Measurements from ENCODE around the gene MECR.
A peak's percentile ranks its signal among the peaks of the same experiment; 100 is the strongest.

Gene MECR

DNA sequence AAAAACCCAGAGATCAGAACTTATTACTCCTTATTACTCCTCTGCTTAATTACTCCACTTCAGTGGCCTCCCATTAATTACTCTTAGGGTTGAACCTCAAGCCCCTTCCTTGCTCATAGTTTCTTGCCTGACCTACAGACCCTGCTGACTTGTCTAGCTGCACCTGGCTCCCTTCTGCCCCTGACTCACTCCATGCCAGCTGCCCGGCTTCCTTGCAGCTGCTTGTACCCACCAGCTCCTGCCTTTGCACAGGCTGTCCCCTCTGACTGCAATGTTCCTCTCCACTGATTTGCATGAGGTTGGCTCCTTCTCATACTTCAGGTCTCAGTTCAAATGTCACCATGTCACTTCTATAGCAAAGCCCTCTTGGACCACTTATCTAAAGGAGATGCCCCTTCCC, 3.7 kb upstream of the MECR start:
- TF ChIP-seq, protein P1, sequence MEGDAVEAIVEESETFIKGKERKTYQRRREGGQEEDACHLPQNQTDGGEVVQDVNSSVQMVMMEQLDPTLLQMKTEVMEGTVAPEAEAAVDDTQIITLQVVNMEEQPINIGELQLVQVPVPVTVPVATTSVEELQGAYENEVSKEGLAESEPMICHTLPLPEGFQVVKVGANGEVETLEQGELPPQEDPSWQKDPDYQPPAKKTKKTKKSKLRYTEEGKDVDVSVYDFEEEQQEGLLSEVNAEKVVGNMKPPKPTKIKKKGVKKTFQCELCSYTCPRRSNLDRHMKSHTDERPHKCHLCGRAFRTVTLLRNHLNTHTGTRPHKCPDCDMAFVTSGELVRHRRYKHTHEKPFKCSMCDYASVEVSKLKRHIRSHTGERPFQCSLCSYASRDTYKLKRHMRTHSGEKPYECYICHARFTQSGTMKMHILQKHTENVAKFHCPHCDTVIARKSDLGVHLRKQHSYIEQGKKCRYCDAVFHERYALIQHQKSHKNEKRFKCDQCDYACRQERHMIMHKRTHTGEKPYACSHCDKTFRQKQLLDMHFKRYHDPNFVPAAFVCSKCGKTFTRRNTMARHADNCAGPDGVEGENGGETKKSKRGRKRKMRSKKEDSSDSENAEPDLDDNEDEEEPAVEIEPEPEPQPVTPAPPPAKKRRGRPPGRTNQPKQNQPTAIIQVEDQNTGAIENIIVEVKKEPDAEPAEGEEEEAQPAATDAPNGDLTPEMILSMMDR (conservative IDR thresholded peaks at IDR 0.05), result no peak

DNA sequence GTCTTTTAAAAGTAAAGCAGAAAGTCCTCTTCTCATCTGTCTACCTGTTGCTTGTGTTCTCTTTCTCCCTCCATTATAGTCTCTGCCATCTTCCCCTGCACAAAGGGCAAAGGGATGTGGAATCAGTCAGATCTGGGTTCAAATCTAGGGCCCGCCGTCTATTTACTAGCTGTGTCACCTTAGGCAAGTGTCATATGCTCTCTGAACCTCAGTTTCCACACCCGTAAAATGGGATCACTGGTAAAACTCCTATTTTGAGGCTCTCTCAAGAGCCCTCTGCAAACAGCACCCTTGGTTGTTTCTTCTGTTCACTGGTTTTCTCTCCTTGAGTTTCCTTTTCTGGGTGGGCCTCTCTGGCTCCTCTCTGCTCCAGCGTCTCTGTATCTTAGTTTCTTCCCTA, 3.0 kb upstream of the MECR start:
- no peak overlapping the region for H3K27ac ChIP-seq
- TF ChIP-seq, protein P1 (conservative IDR thresholded peaks at IDR 0.05), result no peak

More for the DNA sequence above, 3.7 kb upstream of the MECR start:
- H3K27ac ChIP-seq, result no peak overlapping the region

DNA sequence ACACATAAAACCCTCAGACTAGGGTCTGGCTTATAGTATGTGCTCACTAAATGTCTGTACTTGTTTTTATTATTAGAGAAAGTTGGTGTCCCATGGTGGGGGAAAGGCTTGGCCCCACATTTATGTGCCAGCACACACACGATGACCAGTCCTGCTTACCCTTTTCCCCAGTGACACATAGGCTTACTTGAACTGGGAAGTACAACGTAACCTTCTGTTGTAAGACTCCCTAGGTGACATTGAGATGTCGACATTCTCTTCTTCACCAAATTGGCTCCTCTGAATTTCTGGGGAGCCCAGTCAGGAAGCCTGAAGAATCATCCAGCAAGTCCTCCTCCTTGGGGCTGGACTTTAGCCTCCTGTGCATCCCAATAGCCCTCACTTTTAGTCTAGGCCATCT, 1.7 kb upstream of the MECR start:
- no peak overlapping the region for H3K27ac ChIP-seq
- TF ChIP-seq, protein P1 (conservative IDR thresholded peaks at IDR 0.05), result no peak

DNA sequence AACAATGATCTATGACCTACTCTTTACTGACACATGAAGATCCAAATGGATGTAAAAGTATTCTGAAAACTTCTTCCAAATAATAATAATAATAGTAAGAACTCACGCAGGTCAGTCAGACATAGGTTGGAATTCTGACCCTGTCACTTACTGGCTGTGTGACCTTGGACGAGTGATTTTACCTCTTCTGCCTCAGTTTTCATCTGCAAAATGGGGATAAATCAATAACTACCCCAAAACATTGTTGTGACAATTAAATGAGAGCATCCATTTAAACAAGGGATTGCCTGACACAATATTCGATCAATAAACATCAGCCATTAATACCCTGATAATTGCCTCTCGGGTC, 556 bp downstream of the MECR start:
- TF ChIP-seq, protein P1 (conservative IDR thresholded peaks at IDR 0.05), result no peak
- peak overlapping the region; percentile 64; the same call in 1 of the 2 replicates for H3K27ac ChIP-seq

DNA sequence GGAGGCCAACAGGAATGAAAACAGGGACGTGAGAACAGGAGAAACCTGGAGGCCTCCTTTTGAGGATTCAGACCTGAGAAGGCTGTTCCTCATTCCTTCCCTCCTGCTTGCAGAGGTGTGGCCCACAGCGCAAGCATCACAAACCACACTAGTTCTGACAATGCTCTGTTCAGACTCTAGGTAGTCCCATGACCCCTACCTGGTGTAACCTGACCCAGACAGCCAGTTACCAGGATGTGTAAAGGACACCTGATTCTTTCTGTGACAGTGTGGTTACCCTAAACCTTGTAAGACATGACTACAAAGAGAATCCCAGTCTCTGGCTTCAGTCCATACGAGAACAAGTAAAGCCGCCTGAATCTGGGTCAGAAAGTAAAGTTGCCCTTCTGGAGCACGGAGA, 3.2 kb downstream of the MECR start:
- TF ChIP-seq, protein P1 (conservative IDR thresholded peaks at IDR 0.05), result no peak
- no peak overlapping the region for H3K27ac ChIP-seq

DNA sequence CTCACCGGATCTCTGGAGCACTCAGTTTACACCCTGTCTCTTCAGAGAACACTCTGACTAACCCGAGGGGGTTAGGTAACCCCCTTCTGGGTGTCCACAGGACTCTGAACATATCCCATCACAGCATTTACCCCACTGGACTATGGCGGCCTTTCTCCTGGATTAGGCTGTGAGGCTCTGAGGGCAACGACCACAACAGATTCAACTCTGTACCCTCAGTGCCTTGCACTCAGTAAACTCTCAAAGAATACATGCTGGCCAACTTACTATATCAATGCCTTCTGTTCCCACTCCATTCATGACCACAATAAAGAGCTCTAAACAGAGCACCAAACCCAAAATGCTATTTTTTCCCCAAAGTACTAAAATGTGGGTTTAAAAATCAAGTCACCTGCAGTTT, 5.4 kb downstream of the MECR start:
- TF ChIP-seq, protein P1 (conservative IDR thresholded peaks at IDR 0.05), result no peak
- H3K27ac ChIP-seq, result no peak overlapping the region

DNA sequence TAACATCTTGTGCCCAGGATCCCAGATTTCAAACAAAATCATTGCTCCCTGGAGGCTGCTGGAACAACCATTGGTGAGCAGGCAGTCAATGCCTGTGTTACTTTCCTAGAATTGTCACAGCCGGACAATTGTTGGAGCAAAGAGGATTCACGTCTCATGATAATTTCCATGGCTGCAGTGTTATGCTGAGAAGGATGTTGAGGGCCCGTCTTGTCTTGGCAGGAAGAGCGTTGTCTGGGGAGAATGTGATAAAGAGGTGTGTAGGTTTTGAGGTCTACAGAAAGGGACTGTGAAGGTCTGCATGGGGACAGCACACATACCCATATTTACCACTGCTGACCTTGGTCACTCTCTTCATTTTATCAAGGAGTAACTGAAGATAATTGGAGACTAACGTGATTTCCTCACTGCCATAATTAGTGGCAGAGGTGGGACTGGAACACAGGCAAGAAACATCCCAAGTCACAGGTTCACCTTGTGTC, 6.3 kb downstream of the MECR start:
- H3K27ac ChIP-seq, result no peak overlapping the region
- TF ChIP-seq, protein P1 (conservative IDR thresholded peaks at IDR 0.05), result no peak

DNA sequence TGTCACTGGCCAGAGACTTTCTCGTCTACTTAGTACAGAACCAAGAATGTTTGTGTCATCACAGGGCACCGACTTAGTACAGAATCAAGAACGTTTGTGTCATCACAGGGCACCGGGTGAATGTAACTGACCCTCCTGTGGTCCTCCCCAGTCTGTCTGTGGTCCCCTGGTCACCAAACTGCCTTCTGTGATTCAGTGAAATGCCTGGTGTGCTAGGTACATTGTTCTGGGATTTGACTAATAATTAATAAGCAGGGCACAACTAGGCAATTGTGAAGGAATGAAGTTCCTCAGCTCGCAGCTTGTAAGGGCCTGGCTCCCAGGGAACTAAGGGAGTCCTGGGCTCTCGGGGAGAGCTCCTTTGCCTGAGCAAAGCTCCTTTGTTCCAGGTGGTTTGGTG, 7.2 kb downstream of the MECR start:
- TF ChIP-seq, protein P1 (conservative IDR thresholded peaks at IDR 0.05), result no peak
- H3K27ac ChIP-seq, result no peak overlapping the region

All from VCaP (cell line).